Smooth muscle cell (in vitro differentiated cells): Measurements from ENCODE around the gene NEDD4L. TPM values are rescaled to one million over a fixed set of nuclear protein-coding genes. Genes with fewer than 3 reads are reported as not detected.

Source experiments
- DNase-seq: peaks from one replicate; lab custom pipeline; 2025; ENCODE audit not compliant: unreplicated experiment; lab: John Stamatoyannopoulos, UW
- H2AFZ ChIP-seq: fragments of 200-600 bp; sonication (generic); 2 replicates; pipeline ENCODE4 v1.6.0; 2016; ENCODE audit warnings: antibody characterized with exemption, low read depth, mild to moderate bottlenecking
- H3F3A ChIP-seq: fragments of 200-600 bp; sonication (generic); 2 replicates; pipeline ENCODE4 v1.6.0; 2017; ENCODE audit warnings: antibody characterized with exemption, low read depth
- H3K27ac ChIP-seq: fragments of 200-600 bp; sonication (generic); 2 replicates; pipeline ENCODE4 v1.5.1; 2016; ENCODE audit warnings: low read depth, mild to moderate bottlenecking
- H3K27me3 ChIP-seq: fragments of 200-600 bp; sonication (generic); 2 replicates; pipeline ENCODE4 v1.6.1; 2016; ENCODE audit warnings: low read depth, mild to moderate bottlenecking
- H3K36me3 ChIP-seq: fragments of 200-600 bp; sonication (generic); 2 replicates; pipeline ENCODE4 v1.5.1; 2016; ENCODE audit warnings: low read depth
- H3K4me1 ChIP-seq: fragments of 200-600 bp; sonication (generic); 2 replicates; pipeline ENCODE4 v1.5.1; 2016; ENCODE audit warnings: low read depth
- H3K4me2 ChIP-seq: fragments of 200-600 bp; sonication (generic); 2 replicates; pipeline ENCODE4 v1.6.0; 2016; ENCODE audit warnings: mild to moderate bottlenecking
- H3K4me3 ChIP-seq: fragments of 200-600 bp; sonication (generic); 2 replicates; pipeline ENCODE4 v1.5.1; 2016; ENCODE audit warnings: mild to moderate bottlenecking
- H3K79me2 ChIP-seq: fragments of 200-600 bp; sonication (generic); 2 replicates; pipeline ENCODE4 v1.6.0; 2016; ENCODE audit warnings: low read depth, mild to moderate bottlenecking
- H3K9ac ChIP-seq: fragments of 200-600 bp; sonication (generic); 2 replicates; pipeline ENCODE4 v1.6.0; 2016; ENCODE audit warnings: low read depth
- H3K9me3 ChIP-seq: fragments of 200-600 bp; sonication (generic); replicated peaks from 2 replicates; pipeline ENCODE4 v1.5.1; 2016; ENCODE audit warnings: low read depth
- H4K20me1 ChIP-seq: fragments of 200-600 bp; sonication (generic); 2 replicates; pipeline ENCODE4 v1.6.0; 2016; ENCODE audit warnings: low read depth
- CTCF ChIP-seq: fragments of 200-600 bp; sonication (generic); IDR thresholded peaks from 2 replicates; pipeline ENCODE4 v1.5.1; 2017; ENCODE audit warnings: borderline replicate concordance, mild to moderate bottlenecking, antibody characterized with exemption; ENCODE audit not compliant: insufficient read depth, poor library complexity, severe bottlenecking
- WGBS: methylation state at CpG from one replicate; pipeline ENCODE4 v1.1.7; 2016; ENCODE audit warnings: low lambda C conversion rate; 5-methylcytosine and 5-hydroxymethylcytosine counted together
- polyA plus RNA-seq: library from polyadenylated mRNA; unstranded; fragments of >200 nt; fragmentation: Nextera tagmentation; extraction: Ambion mirVana; gene quantifications from 2 replicates; pipeline ENCODE4 v1.2.1, GENCODE V29; 2016
- total RNA-seq: library from RNA; depleted of rRNA; stranded (reverse); fragments of >200 nt; gene quantifications from 2 replicates; pipeline ENCODE4 v1.2.3, GENCODE V29; 2014

The NEDD4L gene
- total and polyA plus RNA-seq, 2 experiments from 2014 or later, result 8.7 to 41.3 TPM

- no peak for TF ChIP-seq CTCF
- no peaks in the 10 kb centered on the region for H3K9me3 ChIP-seq
- no peaks in the 10 kb centered on the region for H3K27me3 ChIP-seq
- no peak overlapping the region for H2AFZ ChIP-seq
- no peak for DNase-seq
- WGBS, result 95% methylated on average over 1 of the region's 1 CpG
- H3K9ac ChIP-seq, result no peak overlapping the region
- H3K4me2 ChIP-seq, result no peak overlapping the region
- no peaks in the 10 kb centered on the region for H3F3A ChIP-seq
- H3K27ac ChIP-seq, result peak overlapping the region; percentile 22
- no peak overlapping the region for H3K4me3 ChIP-seq
- H3K79me2 ChIP-seq, result peaks cover 14% of the 10 kb centered on the region
- no peaks in the 10 kb centered on the region for H3K4me1 ChIP-seq
- peaks cover 19% of the 10 kb centered on the region for H4K20me1 ChIP-seq
- H3K36me3 ChIP-seq, result no peaks in the 10 kb centered on the region
Observed at GRCh38 chr18:58239879-58240278, 195.9 kb downstream of the NEDD4L start.

- no peak for DNase-seq
- Histone ChIP-seq H3K4me3 (no peak overlapping the region), H2AFZ (no peak overlapping the region), H3K9ac (no peak overlapping the region), H3K27me3 (no peaks in the 10 kb centered on the region), H3K4me1 (no peaks in the 10 kb centered on the region), H3K4me2 (no peak overlapping the region), H3K9me3 (no peaks in the 10 kb centered on the region), H4K20me1 (peaks cover 19% of the 10 kb centered on the region), H3K36me3 (no peaks in the 10 kb centered on the region), H3K79me2 (peaks cover 14% of the 10 kb centered on the region), H3K27ac (no peak overlapping the region), H3F3A (no peaks in the 10 kb centered on the region)
- 96% methylated on average over 6 of the region's 6 CpGs for WGBS
- no peak for TF ChIP-seq CTCF
Observed at GRCh38 chr18:58241026-58241679, 197.1 kb downstream of the NEDD4L start.

GRCh38 chr18:58241877-58242276 lies 197.9 kb downstream of the NEDD4L start:
- no peaks in the 10 kb centered on the region for H3K36me3 ChIP-seq
- H3K4me3 ChIP-seq, result no peak overlapping the region
- no peak for TF ChIP-seq CTCF
- H3K9me3 ChIP-seq, result no peaks in the 10 kb centered on the region
- no peak overlapping the region for H2AFZ ChIP-seq
- peaks cover 14% of the 10 kb centered on the region for H3K79me2 ChIP-seq
- H3F3A ChIP-seq, result no peaks in the 10 kb centered on the region
- no peaks in the 10 kb centered on the region for H3K4me1 ChIP-seq
- H3K27me3 ChIP-seq, result no peaks in the 10 kb centered on the region
- no peak overlapping the region for H3K9ac ChIP-seq
- 79% methylated on average over 6 of the region's 6 CpGs for WGBS
- H4K20me1 ChIP-seq, result peaks cover 19% of the 10 kb centered on the region
- H3K4me2 ChIP-seq, result no peak overlapping the region
- H3K27ac ChIP-seq, result no peak overlapping the region
- no peak for DNase-seq

- Histone ChIP-seq H3K27ac (no peak overlapping the region), H3K4me3 (no peak overlapping the region), H3K4me2 (no peak overlapping the region), H3K27me3 (no peaks in the 10 kb centered on the region), H4K20me1 (peaks cover 19% of the 10 kb centered on the region), H3K9ac (no peak overlapping the region), H2AFZ (no peak overlapping the region), H3K36me3 (no peaks in the 10 kb centered on the region), H3F3A (no peaks in the 10 kb centered on the region), H3K79me2 (peaks cover 12% of the 10 kb centered on the region), H3K4me1 (peaks cover 4% of the 10 kb centered on the region), H3K9me3 (no peaks in the 10 kb centered on the region)
- 96% methylated on average over 12 of the region's 12 CpGs for WGBS
- no peak for TF ChIP-seq CTCF
- DNase-seq, result no peak
Observed at GRCh38 chr18:58242435-58242834, 198.4 kb downstream of the NEDD4L start.
